SK-N-SH treated with all-trans-retinoic acid at 6 μM for 48 hours (cell line): ENCODE measurements around the gene SH3BP5.

Experiments
- ATAC-seq: fragments of 200-7000 bp; cut with Tn5 transposase; 3 replicates; pipeline ENCODE4 v1.9.1; 2020; ENCODE audit warnings: mild to moderate bottlenecking, moderate library complexity
- ARNTL ChIP-seq: fragments of 450-650 bp; formaldehyde crosslinking; IDR thresholded peaks from 2 replicates; pipeline ENCODE4 v1.5.0; 2020; ENCODE audit warnings: low read depth, mild to moderate bottlenecking, moderate library complexity, borderline replicate concordance
- BACH2 ChIP-seq: fragments of 250-450 bp; sonication (Bioruptor Pico); IDR thresholded peaks from 2 replicates; pipeline ENCODE4 v1.9.0; 2021; ENCODE audit warnings: mild to moderate bottlenecking, borderline replicate concordance
- CSDC2 ChIP-seq: fragments of 250-450 bp; sonication (Bioruptor Pico); IDR thresholded peaks from 2 replicates; pipeline ENCODE4 v1.5.0; 2020; ENCODE audit warnings: mild to moderate bottlenecking, moderate library complexity
- ESRRG ChIP-seq: fragments of 250-450 bp; sonication (Bioruptor Pico); IDR thresholded peaks from 2 replicates; pipeline ENCODE4 v1.6.1; 2021; ENCODE audit warnings: mild to moderate bottlenecking
- GLIS3 ChIP-seq: fragments of 250-450 bp; sonication (Bioruptor Pico); IDR thresholded peaks from 2 replicates; pipeline ENCODE4 v1.5.0; 2020; ENCODE audit warnings: mild to moderate bottlenecking, moderate library complexity
- ISL1 ChIP-seq: fragments of 250-450 bp; sonication (Bioruptor Pico); IDR thresholded peaks from 2 replicates; pipeline ENCODE4 v2.1.2; 2022; ENCODE audit warnings: mild to moderate bottlenecking, moderate library complexity
- OSR1 ChIP-seq: fragments of 250-450 bp; sonication (Bioruptor Pico); IDR thresholded peaks from 2 replicates; pipeline ENCODE4 v1.8.0; 2022; ENCODE audit warnings: moderate library complexity, mild to moderate bottlenecking, inconsistent platforms
- RARB ChIP-seq: fragments of 250-450 bp; sonication (Bioruptor Pico); IDR thresholded peaks from 2 replicates; pipeline ENCODE4 v1.8.0; 2021; ENCODE audit warnings: mild to moderate bottlenecking, moderate library complexity
- SNAI2 ChIP-seq: fragments of 250-450 bp; sonication (Bioruptor Pico); IDR thresholded peaks from 2 replicates; pipeline ENCODE4 v1.5.0; 2020; ENCODE audit warnings: mild to moderate bottlenecking, moderate library complexity
- TCF4 ChIP-seq: fragments of 250-450 bp; sonication (Bioruptor Pico); IDR thresholded peaks from 2 replicates; pipeline ENCODE4 v1.8.0; 2021; ENCODE audit warnings: mild to moderate bottlenecking, moderate library complexity, borderline replicate concordance
- TOX ChIP-seq: fragments of 250-450 bp; sonication (Bioruptor Pico); IDR thresholded peaks from 2 replicates; pipeline ENCODE4 v1.8.0; 2021; ENCODE audit warnings: mild to moderate bottlenecking, moderate library complexity, borderline replicate concordance
- ZFP30 ChIP-seq: fragments of 450-650 bp; formaldehyde crosslinking; IDR thresholded peaks from 2 replicates; pipeline ENCODE4 v1.5.0; 2022; ENCODE audit warnings: mild to moderate bottlenecking, moderate library complexity
- ZNF565 ChIP-seq: fragments of 450-650 bp; formaldehyde crosslinking; conservative IDR thresholded peaks from 2 replicates; pipeline ENCODE4 v1.5.0; 2020; ENCODE audit warnings: low read depth, mild to moderate bottlenecking, moderate library complexity
- ZNF8 ChIP-seq: fragments of 450-650 bp; formaldehyde crosslinking; IDR thresholded peaks from 2 replicates; pipeline ENCODE4 v1.5.0; 2020; ENCODE audit warnings: mild to moderate bottlenecking, moderate library complexity
- TF ChIP-seq, protein P1 (sequence below): fragments of 250-450 bp; sonication (Bioruptor Pico); IDR thresholded peaks from 2 replicates; pipeline ENCODE4 v1.5.0; 2020; ENCODE audit warnings: mild to moderate bottlenecking, moderate library complexity
- TF ChIP-seq, protein P2 (sequence below): fragments of 250-450 bp; sonication (Bioruptor Pico); IDR thresholded peaks from 2 replicates; pipeline ENCODE4 v1.5.1; 2020; ENCODE audit warnings: low read depth, mild to moderate bottlenecking, moderate library complexity
- TF ChIP-seq, protein P3 (sequence below): fragments of 250-450 bp; sonication (Bioruptor Pico); IDR thresholded peaks from 2 replicates; pipeline ENCODE4 v1.8.0; 2021; ENCODE audit warnings: low read depth, mild to moderate bottlenecking, moderate library complexity, borderline replicate concordance
- TF ChIP-seq, protein P4 (sequence below): fragments of 250-450 bp; sonication (Bioruptor Pico); IDR thresholded peaks from 2 replicates; pipeline ENCODE4 v1.5.1; 2021; ENCODE audit warnings: mild to moderate bottlenecking, moderate library complexity

The SH3BP5 gene

DNA sequence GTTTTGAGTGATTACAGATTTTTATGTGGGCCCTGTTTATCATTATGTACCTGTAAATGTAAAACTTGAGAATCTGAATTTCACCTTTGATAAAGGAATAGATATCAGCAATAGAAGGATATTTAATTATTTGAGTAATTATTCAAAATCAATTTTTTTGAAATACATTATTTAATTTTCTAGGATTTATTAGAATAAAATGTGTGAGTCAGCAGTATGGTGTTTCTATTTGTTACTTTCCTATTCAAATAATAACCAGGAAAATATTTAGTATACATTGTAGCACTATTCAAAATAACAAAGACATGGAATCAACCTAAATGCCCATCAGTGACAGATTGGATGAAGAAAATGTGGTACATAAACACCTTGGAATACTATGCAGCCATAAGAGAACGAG lies 104.2 kb downstream of the SH3BP5 start:
- no peak for ATAC-seq
- TF ChIP-seq ISL1 (CRISPR knock-in tag): no peak
- no peak for TF ChIP-seq ZNF565 (CRISPR knock-in tag)
- TF ChIP-seq, protein P1, sequence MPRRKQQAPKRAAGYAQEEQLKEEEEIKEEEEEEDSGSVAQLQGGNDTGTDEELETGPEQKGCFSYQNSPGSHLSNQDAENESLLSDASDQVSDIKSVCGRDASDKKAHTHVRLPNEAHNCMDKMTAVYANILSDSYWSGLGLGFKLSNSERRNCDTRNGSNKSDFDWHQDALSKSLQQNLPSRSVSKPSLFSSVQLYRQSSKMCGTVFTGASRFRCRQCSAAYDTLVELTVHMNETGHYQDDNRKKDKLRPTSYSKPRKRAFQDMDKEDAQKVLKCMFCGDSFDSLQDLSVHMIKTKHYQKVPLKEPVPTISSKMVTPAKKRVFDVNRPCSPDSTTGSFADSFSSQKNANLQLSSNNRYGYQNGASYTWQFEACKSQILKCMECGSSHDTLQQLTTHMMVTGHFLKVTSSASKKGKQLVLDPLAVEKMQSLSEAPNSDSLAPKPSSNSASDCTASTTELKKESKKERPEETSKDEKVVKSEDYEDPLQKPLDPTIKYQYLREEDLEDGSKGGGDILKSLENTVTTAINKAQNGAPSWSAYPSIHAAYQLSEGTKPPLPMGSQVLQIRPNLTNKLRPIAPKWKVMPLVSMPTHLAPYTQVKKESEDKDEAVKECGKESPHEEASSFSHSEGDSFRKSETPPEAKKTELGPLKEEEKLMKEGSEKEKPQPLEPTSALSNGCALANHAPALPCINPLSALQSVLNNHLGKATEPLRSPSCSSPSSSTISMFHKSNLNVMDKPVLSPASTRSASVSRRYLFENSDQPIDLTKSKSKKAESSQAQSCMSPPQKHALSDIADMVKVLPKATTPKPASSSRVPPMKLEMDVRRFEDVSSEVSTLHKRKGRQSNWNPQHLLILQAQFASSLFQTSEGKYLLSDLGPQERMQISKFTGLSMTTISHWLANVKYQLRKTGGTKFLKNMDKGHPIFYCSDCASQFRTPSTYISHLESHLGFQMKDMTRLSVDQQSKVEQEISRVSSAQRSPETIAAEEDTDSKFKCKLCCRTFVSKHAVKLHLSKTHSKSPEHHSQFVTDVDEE (CRISPR knock-in tag): no peak
- TF ChIP-seq BACH2 (CRISPR knock-in tag): no peak
- TF ChIP-seq ARNTL: no peak
- no peak for TF ChIP-seq ZNF8 (CRISPR knock-in tag)
- no peak for TF ChIP-seq ZFP30
- TF ChIP-seq ESRRG (CRISPR knock-in tag): no peak
- TF ChIP-seq, protein P2, sequence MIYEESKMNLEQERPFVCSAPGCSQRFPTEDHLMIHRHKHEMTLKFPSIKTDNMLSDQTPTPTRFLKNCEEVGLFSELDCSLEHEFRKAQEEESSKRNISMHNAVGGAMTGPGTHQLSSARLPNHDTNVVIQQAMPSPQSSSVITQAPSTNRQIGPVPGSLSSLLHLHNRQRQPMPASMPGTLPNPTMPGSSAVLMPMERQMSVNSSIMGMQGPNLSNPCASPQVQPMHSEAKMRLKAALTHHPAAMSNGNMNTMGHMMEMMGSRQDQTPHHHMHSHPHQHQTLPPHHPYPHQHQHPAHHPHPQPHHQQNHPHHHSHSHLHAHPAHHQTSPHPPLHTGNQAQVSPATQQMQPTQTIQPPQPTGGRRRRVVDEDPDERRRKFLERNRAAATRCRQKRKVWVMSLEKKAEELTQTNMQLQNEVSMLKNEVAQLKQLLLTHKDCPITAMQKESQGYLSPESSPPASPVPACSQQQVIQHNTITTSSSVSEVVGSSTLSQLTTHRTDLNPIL (CRISPR knock-in tag): no peak
- TF ChIP-seq, protein P3, sequence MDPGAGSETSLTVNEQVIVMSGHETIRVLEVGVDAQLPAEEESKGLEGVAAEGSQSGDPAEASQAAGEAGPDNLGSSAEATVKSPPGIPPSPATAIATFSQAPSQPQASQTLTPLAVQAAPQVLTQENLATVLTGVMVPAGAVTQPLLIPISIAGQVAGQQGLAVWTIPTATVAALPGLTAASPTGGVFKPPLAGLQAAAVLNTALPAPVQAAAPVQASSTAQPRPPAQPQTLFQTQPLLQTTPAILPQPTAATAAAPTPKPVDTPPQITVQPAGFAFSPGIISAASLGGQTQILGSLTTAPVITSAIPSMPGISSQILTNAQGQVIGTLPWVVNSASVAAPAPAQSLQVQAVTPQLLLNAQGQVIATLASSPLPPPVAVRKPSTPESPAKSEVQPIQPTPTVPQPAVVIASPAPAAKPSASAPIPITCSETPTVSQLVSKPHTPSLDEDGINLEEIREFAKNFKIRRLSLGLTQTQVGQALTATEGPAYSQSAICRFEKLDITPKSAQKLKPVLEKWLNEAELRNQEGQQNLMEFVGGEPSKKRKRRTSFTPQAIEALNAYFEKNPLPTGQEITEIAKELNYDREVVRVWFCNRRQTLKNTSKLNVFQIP (CRISPR knock-in tag): no peak
- TF ChIP-seq OSR1 (CRISPR knock-in tag): no peak
- TF ChIP-seq, protein P4, sequence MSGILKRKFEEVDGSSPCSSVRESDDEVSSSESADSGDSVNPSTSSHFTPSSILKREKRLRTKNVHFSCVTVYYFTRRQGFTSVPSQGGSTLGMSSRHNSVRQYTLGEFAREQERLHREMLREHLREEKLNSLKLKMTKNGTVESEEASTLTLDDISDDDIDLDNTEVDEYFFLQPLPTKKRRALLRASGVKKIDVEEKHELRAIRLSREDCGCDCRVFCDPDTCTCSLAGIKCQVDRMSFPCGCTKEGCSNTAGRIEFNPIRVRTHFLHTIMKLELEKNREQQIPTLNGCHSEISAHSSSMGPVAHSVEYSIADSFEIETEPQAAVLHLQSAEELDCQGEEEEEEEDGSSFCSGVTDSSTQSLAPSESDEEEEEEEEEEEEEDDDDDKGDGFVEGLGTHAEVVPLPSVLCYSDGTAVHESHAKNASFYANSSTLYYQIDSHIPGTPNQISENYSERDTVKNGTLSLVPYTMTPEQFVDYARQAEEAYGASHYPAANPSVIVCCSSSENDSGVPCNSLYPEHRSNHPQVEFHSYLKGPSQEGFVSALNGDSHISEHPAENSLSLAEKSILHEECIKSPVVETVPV (CRISPR knock-in tag): no peak
- no peak for TF ChIP-seq TCF4 (CRISPR knock-in tag)
- no peak for TF ChIP-seq TOX (CRISPR knock-in tag)
- no peak for TF ChIP-seq GLIS3 (CRISPR knock-in tag)

DNA sequence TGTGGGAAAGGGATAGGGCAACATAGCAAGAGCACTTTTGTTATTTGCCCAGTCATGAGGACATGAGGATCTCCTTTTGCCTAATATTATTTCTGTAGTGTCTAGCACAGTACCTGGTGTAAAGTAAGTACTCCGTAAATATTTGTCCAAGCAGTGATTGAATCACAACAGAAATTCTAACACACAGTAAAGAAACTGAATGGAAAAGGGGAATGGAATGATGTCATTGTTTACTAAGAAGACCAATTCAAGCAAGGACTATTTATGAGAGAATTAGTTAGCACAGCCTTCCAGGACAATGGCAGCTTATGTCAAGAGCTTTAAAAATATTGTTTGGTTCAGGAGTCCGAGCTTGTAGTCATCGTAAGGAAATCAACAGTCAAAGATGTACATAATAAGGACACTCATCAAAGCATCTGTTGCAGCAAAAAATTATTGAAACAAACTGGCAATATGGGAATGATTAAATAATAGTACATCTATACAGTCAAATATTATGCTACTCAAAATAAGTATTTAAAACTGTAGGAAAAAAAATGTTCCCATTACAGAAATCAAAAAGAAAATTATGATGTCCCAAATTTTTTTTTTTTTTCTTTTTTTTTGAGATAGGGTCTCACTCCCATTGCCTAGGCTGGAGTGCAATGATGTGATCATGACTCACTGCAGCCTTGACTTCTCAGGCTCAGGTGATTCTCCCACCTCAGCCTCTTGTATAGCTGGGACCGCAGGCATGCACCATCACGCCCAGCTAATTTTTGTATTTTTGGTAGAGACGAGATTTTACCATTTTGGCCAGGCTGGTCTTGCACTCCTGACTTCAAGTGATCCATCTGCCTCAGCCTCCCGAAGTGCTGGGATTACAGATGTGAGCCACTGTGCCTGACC lies 108.5 kb downstream of the SH3BP5 start:
- TF ChIP-seq, protein P4 (CRISPR knock-in tag): no peak
- TF ChIP-seq SNAI2 (CRISPR knock-in tag) (no peak), ARNTL (no peak), ISL1 (CRISPR knock-in tag) (no peak)
- ATAC-seq: no peak

DNA sequence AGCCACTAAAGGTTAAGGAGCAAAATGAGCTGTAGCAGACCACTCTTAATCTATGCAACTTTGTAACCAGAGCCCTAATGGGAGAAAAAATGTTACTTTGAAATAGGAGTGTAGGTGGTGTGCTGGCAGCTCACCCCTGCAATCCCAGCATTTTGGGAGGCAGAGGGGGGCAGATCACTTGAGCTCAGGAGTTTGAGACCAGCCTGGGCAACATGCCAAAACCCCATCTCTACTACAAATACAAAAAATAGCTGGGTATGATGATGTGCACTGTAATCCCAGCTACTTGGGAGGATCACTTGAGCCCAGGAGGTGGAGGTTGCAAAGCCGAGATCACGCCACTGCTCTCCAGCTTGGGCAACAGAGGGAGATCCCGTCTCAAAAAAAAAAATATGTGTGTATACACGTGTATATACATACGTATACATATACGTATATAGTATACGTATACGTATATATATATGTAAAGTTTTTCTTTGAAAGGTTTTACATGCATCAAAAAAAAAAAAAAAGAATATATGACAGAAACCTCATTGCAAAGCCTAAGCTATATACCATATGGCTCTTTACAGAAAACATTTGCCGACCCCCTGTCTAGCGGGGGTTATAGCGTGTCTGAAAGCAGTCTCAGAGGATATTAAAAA lies 110.7 kb downstream of the SH3BP5 start:
- ATAC-seq: no peak
- TF ChIP-seq RARB (CRISPR knock-in tag) (no peak), ZNF565 (CRISPR knock-in tag) (no peak)

DNA sequence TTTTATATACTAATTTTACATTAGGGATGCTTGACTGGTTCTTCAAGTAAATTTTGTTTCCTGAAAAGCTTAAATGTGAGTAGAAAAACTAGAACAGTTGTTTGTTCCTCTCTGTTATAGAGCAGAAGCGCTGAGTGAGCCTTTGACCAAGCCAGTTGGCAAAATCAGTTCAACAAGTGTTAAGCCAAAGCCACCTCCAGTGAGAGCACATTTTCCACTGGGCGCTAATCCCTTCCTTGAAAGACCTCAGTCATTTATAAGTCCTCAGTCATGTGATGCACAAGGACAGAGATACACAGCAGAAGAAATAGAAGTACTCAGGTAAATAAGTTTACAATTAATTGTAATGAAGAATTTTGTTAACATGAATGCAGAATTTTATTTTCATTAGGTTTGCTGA lies 111.7 kb downstream of the SH3BP5 start:
- no peak for ATAC-seq
- no peak for TF ChIP-seq ARNTL
- TF ChIP-seq GLIS3 (CRISPR knock-in tag): no peak
- no peak for TF ChIP-seq ZNF565 (CRISPR knock-in tag)
- TF ChIP-seq, protein P2 (CRISPR knock-in tag): no peak
- TF ChIP-seq ESRRG (CRISPR knock-in tag): no peak
- TF ChIP-seq, protein P4 (CRISPR knock-in tag): no peak
- TF ChIP-seq CSDC2 (CRISPR knock-in tag): no peak
